Gastrocnemius medialis (tissue), 4 donors: Measurements from ENCODE around the gene ARL15.

Experiments
- CTCF ChIP-seq, 5 experiments: fragments of 450-650 bp in 3 of 5; fragments of 200-600 bp in 2 of 5; sonication (generic) in 2 of 5; IDR thresholded peaks in 4 of 5; conservative IDR thresholded peaks in 1 of 5; 1 replicate in 4 of 5; 2 replicates in 1 of 5; pipeline ENCODE4 v1.5.1; 2016 to 2019; ENCODE audit warnings: antibody characterized with exemption in 5 of 5, mild to moderate bottlenecking in 3 of 5, moderate library complexity in 3 of 5
- POLR2A ChIP-seq, 2 donors: fragments of 450-650 bp; IDR thresholded peaks; one replicate each; pipeline ENCODE4 v1.6.1; 2017; ENCODE audit warnings: antibody characterized with exemption in 2 of 2, mild to moderate bottlenecking in 2 of 2, moderate library complexity in 2 of 2

- TF ChIP-seq CTCF (IDR thresholded peaks at IDR 0.05 in 4 of 5, conservative IDR thresholded peaks at IDR 0.05 in 1 of 5) (no peak), POLR2A (IDR thresholded peaks at IDR 0.05) (no peak)
Measured at GRCh38 chr5:54270326-54270725, 40.0 kb downstream of the ARL15 start.
